ENCODE results near the gene RIPOR2.
A peak's percentile ranks its signal among the peaks of the same experiment; 100 is the strongest.

RIPOR2 gene

DNA sequence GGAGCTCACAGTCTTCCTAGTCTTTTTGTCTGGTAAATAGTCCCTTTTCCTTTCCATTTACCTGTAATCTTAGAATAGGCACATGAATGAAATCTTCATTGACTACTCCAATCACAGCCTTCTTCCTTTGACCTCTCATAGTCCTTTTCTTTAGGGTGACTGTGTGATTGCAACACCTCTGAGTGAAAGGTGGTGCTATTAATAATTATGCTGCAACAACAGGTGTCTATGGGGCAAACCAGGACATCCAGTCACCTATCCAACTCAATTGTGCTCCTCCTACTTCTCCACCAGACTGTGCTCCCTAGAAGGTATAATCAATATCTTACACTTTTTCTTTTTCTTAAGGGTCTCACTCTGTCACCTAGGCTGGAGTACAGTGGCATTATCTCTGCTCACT lies 29.4 kb downstream of the RIPOR2 start:
- DNase-seq (ENCODE audit: low read depth, low spot score): no peak

DNA sequence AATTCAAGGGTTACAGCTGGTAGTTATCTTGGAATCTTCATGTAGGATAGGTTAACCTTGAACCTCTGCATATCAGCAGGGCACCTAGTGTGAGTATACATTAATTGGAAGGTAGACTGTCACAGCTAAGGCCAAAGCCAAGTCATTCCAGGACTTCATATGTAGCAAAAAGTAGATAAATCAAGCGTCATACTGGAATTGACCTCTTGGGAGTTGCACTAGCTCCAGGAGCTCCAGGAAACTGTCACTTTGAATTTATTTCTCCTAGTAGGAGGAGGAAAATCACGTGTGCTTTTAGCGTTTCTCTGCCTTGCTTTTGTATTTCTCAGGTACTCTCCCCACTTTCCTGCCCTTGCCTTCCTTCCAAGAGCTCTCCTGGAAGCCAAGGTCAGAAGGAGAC lies 30.3 kb downstream of the RIPOR2 start:
- DNase-seq (ENCODE audit: low read depth, low spot score): no peak

GRCh38 chr6:24903681-24904080 lies 32.1 kb downstream of the RIPOR2 start:
- no peak for DNase-seq (ENCODE audit: low read depth, low spot score)

DNA sequence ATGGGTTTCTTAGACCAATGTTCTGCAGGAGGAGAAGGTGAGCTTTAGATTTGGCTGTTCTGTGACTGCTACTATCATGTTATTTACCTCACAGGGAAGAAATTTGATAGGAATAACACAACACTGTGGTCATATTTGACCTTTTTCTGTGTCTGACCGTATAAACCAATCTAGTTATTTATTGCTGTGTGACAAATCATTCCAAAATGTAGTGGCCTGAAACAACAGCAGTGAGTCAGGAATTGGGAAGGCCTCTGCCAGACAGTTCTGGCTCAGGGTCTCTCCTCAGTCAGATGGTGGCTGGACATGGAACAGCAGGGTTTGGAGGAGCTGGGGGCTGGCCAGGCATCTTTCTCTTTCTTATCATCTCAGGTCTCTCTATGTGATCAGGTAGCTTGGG lies 33.0 kb downstream of the RIPOR2 start:
- DNase-seq (ENCODE audit: low read depth, low spot score): peak; percentile 71

DNA sequence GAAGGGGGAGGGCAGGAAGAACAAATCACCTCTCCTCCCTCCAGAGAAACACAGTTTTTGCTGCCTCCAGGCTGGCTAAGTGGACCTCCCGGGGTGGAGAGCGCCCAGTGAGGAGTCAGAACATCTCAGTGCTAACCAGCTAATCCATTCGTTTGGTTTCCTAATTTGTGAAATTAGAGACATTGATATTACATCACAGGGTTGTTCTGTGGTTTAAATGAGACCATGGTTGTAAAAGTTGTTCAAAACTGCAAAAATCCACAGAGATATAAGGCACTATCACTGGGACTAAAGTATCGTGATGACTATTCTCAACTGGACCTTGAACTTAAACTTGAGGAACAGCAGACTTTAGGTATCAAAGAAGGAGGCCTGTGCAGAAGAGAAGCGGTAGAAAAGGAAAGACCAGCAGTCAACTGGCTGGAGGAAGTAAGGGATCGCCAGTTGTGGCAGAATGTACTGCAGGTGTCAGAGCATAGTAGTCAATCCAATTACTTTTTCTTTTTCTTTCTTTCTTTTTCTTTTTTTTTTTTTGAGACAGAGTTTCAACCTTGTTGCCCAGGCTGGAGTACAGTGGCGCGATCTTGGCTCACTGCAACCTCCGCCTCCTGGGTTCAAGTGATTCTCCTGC lies 33.9 kb downstream of the RIPOR2 start:
- DNase-seq (ENCODE audit: low read depth, low spot score): no peak

GRCh38 chr6:24900917-24901697 lies 34.7 kb downstream of the RIPOR2 start:
- no peak for DNase-seq (ENCODE audit: low read depth, low spot score)

GRCh38 chr6:24899997-24900325 lies 35.8 kb downstream of the RIPOR2 start:
- DNase-seq (ENCODE audit: low read depth, low spot score): peak; percentile 81

- no peak for DNase-seq (ENCODE audit: low read depth, low spot score)
These were observed 36.4 kb downstream of the RIPOR2 start for GRCh38 chr6:24899136-24899996.

GRCh38 chr6:24898676-24899075 lies 37.1 kb downstream of the RIPOR2 start:
- DNase-seq (ENCODE audit: low read depth, low spot score): no peak

- DNase-seq (ENCODE audit: low read depth, low spot score): no peak
These were observed 38.6 kb downstream of the RIPOR2 start for GRCh38 chr6:24897186-24897585.

DNA sequence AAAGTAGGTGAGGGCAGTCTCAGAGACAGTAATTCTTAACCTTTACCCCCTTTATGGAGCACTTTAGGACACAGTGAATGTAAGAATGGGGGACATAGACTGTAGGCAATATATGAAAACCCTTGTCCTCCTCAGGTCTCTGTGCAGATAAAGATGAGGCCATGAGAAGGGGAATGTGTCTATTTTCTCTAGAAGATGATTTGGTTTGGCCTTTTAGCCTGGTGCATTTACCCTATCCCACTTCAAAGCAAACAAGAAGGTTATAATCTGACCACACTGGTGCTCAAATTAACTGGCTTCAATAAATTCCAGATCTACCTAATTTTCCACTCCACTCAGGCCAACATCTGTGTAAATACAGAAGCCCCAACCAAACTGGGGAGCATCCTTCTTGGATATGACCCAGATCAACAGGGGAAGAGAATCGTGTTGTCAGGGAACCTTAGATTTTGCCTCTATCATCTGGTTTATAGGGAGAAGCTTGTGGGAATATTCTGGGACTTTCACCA lies 42.4 kb downstream of the RIPOR2 start:
- DNase-seq (ENCODE audit: low read depth, low spot score): no peak

- DNase-seq (ENCODE audit: low read depth, low spot score): no peak
These were observed 44.8 kb downstream of the RIPOR2 start for GRCh38 chr6:24891004-24891403.

GRCh38 chr6:24890471-24890870 lies 45.3 kb downstream of the RIPOR2 start:
- no peak for DNase-seq (ENCODE audit: low read depth, low spot score)

DNA sequence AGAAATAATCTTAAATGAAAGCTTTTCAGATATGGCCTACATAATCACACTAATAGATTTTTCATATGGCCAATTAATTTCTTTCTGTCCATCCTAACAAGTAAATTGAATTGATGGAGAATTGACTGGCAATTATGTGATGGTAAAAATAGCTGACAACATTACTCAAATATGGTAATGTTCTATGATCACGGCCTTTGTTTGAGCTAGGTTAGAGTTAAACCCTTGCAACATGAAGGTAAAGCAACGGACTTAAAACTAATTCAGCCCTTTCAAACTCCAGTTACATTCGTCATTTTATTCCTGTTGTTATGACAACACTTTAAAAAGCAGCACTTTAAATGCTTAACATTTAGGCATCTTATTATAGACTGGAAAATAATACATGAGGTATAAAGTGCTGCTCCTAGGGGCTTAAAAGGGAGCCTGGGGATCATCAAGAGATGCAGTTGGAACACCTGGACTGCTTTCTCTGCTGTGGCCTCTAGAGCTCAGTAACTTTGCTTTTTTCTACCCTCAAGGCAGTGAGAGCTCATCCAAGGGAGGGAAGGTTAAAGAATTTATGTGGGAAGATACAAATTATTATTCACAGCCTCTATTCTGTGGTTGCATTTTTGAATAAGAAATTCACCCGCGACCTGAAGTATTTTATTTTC lies 46.9 kb downstream of the RIPOR2 start:
- DNase-seq (ENCODE audit: low read depth, low spot score): no peak

DNA sequence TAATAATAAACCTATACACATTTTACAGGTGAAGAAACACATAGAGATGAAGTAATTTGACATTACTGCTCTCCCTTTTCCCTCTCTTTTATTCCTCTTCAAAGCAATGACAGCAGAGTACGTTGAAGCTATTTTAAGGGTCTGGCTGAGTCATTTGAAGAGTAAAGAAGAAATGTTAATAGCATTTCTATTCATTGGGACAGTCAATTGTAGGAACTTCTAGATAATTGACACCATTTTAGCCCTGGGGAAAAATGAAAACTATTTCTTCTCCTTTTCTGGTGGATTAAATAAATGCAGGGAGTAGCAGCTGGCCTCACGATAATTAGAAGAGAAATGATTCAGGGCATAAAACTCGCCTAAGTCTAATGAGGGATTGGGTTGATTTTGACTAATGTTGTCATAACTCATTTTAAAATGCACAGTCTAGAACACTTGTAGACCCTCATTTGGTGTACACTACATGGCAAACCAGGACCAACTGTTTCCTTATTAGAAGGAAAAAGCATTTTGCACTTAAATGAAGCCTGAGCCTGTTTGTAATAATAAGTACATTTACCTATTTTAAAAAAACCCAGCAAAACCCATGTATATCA lies 48.1 kb downstream of the RIPOR2 start:
- DNase-seq (ENCODE audit: low read depth, low spot score): no peak

- peak; percentile 38 for DNase-seq (ENCODE audit: low read depth, low spot score)
These were observed 52.1 kb downstream of the RIPOR2 start for GRCh38 chr6:24883618-24884017.

- DNase-seq (ENCODE audit: low read depth, low spot score): no peak
These were observed 52.8 kb downstream of the RIPOR2 start for GRCh38 chr6:24882835-24883555.

DNA sequence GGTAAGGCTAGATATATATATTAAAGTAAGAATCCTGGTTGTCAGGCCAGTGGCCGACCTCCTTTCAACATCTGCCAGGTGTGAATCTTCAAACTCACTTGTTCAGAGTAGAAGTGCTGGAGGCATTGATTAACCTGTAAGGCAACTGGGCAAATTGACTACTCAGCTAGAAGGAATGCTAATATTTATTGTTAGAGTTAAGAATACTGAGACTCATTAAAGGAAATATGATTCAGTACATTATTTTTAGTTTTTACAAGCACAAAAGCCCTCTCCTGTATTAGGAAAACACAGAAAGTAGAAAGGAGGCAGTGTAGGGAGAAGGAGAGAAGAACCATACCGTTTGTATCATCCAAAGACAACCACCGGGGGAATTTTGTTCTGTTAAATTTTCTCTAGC lies 53.5 kb downstream of the RIPOR2 start:
- no peak for DNase-seq (ENCODE audit: low read depth, low spot score)

DNA sequence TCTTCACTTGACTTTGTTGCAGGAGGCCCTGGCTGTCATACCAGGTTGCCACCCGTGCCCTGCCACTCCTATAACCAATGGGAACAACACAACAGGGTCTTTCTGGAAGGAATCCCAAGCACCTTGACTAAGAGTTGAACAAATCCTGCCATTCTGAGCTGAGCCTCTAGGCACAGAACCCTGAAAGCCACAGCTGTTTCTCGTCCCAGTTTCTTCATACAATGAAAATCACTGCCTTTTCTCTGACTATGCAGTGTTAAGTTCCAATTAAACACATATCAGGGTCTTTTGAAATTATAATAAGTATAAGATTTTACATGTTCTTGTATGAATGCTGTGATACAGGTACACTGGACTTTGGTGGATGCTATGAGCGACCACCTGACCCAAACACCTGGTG lies 54.4 kb downstream of the RIPOR2 start:
- DNase-seq (ENCODE audit: low read depth, low spot score): no peak

DNA sequence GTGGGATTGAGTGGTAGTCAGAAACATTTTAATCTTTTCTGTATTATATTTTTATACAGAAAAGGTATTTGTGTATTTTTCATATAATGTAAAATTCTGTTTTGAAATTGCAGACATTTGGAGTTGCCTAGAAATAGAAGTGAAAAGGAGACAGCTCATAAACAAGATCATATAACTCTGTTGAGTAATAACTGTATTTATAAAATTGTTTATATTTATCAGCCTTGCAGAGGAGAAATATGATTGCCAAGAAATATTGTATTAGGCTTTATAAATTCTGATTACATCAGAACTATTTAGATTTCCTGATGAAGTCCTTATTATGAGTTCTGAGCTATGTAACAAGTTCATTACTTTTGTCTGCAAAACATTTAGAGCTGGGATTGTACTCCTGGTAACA lies 55.3 kb downstream of the RIPOR2 start:
- DNase-seq (ENCODE audit: low read depth, low spot score): no peak

GRCh38 chr6:24879351-24879750 lies 56.4 kb downstream of the RIPOR2 start:
- no peak for DNase-seq (ENCODE audit: low read depth, low spot score)
